Posterior vena cava (tissue), 2 donors: Measurements from ENCODE around the gene SPATA20. TPM values are rescaled to one million over a fixed set of nuclear protein-coding genes. Genes with fewer than 3 reads are reported as not detected.

ENCODE experiments used
- DNase-seq: peaks from one replicate; pipeline ENCODE4 v3.0.0-alpha.2; 2020; ENCODE audit warnings: low spot score
- intact Hi-C, 2 donors: fragments of 100-400 bp; cut with DNase I; formaldehyde crosslinking; loops; one replicate each; pipeline versions ENCODE4 v1.14.1 to v1.14.2; 2022 to 2023
- total RNA-seq, 2 donors: library from RNA; stranded (reverse); fragmentation: NEBNext Ultra II Directional; extraction: Animal tissue kit (Norgen Biotek cat#: 25700); gene quantifications; one replicate each; pipeline ENCODE4 v1.2.1, GENCODE V29; 2021
- donor health status: DM: yes; HTN: yes; CAD: no.
- donor health status: DM: yes; HTN: yes; CAD: no.

Gene SPATA20
- total RNA-seq, 2 donors from 2014 or later, result 30.1 to 53.4 TPM

GRCh38 chr17:50549969-50550368 lies 3.0 kb downstream of the SPATA20 start:
- no peak for DNase-seq
- intact Hi-C loops, result loop anchor here (2.0 to 5.0 kb wide), 5 partner anchors 68 to 293 kb away; no protein-coding TSS in a partner anchor

GRCh38 chr17:50550661-50551432 lies 3.9 kb downstream of the SPATA20 start:
- peak; percentile 95 for DNase-seq
- intact Hi-C loops, result loop anchor here (1.0 to 5.0 kb wide), 3 partner anchors 76 to 147 kb away; no protein-coding TSS in a partner anchor

GRCh38 chr17:50551433-50551815 lies 4.5 kb downstream of the SPATA20 start:
- intact Hi-C loops, result loop anchor here (1.0 to 5.0 kb wide), 3 partner anchors 76 to 147 kb away; no protein-coding TSS in a partner anchor
- peak; percentile 62 for DNase-seq

GRCh38 chr17:50551884-50552283 lies 4.9 kb downstream of the SPATA20 start:
- no peak for DNase-seq

GRCh38 chr17:50554201-50554600 lies 7.2 kb downstream of the SPATA20 start:
- no peak for DNase-seq
- intact Hi-C loops, result loop anchor here in 1 of 2 donors (5.0 kb wide), 2 partner anchors 73 to 128 kb away; no protein-coding TSS in a partner anchor

More at GRCh38 chr17:50551884-50552283, 4.9 kb downstream of the SPATA20 start:
- intact Hi-C loops, result loop anchor here (1.0 to 5.0 kb wide), 3 partner anchors 75 to 146 kb away; no protein-coding TSS in a partner anchor

GRCh38 chr17:50556803-50557202 lies 9.8 kb downstream of the SPATA20 start:
- no peak for DNase-seq

GRCh38 chr17:50557630-50558029 lies 10.7 kb downstream of the SPATA20 start:
- DNase-seq, result no peak
- intact Hi-C loops, result no loop called here

More at GRCh38 chr17:50556803-50557202, 9.8 kb downstream of the SPATA20 start:
- intact Hi-C loops, result no loop called here

- intact Hi-C loops, result no loop called here
- DNase-seq, result no peak
Measured at GRCh38 chr17:50558091-50558490, 11.1 kb downstream of the SPATA20 start.

GRCh38 chr17:50558581-50558940 lies 11.6 kb downstream of the SPATA20 start:
- intact Hi-C loops, result no loop called here
- peak; percentile 79 for DNase-seq

GRCh38 chr17:50558941-50559614 lies 12.1 kb downstream of the SPATA20 start:
- no peak for DNase-seq
- intact Hi-C loops, result no loop called here

- DNase-seq, result peak; percentile 90
- intact Hi-C loops, result no loop called here
Measured at GRCh38 chr17:50559674-50560184, 12.8 kb downstream of the SPATA20 start.

- peak; percentile 97 for DNase-seq
- intact Hi-C loops, result no loop called here
Measured at GRCh38 chr17:50560185-50560824, 13.3 kb downstream of the SPATA20 start, which contains the start of gene CACNA1G. CACNA1G (plus strand) TSS chr17:50560715; CDS start chr17:50561460, 745 bp downstream.

- intact Hi-C loops, result no loop called here
- no peak for DNase-seq
Measured at GRCh38 chr17:50560931-50561745, 14.2 kb downstream of the SPATA20 start.

- intact Hi-C loops, result no loop called here
- DNase-seq, result no peak
Measured at GRCh38 chr17:50561746-50562141, 14.8 kb downstream of the SPATA20 start.

GRCh38 chr17:50562242-50563091 lies 15.5 kb downstream of the SPATA20 start:
- DNase-seq, result no peak
- intact Hi-C loops, result no loop called here

- DNase-seq, result no peak
- intact Hi-C loops, result no loop called here
Measured at GRCh38 chr17:50563092-50563511, 16.1 kb downstream of the SPATA20 start.

- intact Hi-C loops, result no loop called here
- DNase-seq, result peak; percentile 95
Measured at GRCh38 chr17:50564916-50565315, 17.9 kb downstream of the SPATA20 start.
